K562 (cell line): Measurements from ENCODE around the gene ZNF487.

Source experiments
- FOXP4 ChIP-seq: sonication (generic); formaldehyde crosslinking; IDR thresholded peaks from 2 replicates; pipeline ENCODE4 v1.8.0; 2022; ENCODE audit warnings: mild to moderate bottlenecking, missing genetic modification reagents, borderline replicate concordance
- ZNF232 ChIP-seq: sonication (generic); formaldehyde crosslinking; IDR thresholded peaks from 2 replicates; pipeline ENCODE4 v1.8.0; 2022; ENCODE audit warnings: mild to moderate bottlenecking, missing genetic modification reagents

- TF ChIP-seq FOXP4 = no peak
- no peak for TF ChIP-seq ZNF232
Observed at GRCh38 chr10:43411536-43411935, 25.4 kb upstream of the ZNF487 start.
